M059J (cell line): ENCODE results near the gene CHN1. TPM values are rescaled to one million over a fixed set of nuclear protein-coding genes. Genes with fewer than 3 reads are reported as not detected.

ENCODE experiments used
- DNase-seq: peaks from one replicate; pipeline ENCODE4 v3.0.0-alpha.2; 2012; ENCODE audit warnings: low read depth
- total RNA-seq: library from RNA; depleted of rRNA; stranded (reverse); fragments of >200 nt; shearing (Covaris generic); gene quantifications from 2 replicates; pipeline ENCODE4 v1.2.3, GENCODE V29; 2014

The CHN1 gene
- total RNA-seq, 1 experiment from 2014 or later: 11.0 TPM

- no peak for DNase-seq
Observed at GRCh38 chr2:174924061-174924693, 81.0 kb downstream of the CHN1 start.

DNA sequence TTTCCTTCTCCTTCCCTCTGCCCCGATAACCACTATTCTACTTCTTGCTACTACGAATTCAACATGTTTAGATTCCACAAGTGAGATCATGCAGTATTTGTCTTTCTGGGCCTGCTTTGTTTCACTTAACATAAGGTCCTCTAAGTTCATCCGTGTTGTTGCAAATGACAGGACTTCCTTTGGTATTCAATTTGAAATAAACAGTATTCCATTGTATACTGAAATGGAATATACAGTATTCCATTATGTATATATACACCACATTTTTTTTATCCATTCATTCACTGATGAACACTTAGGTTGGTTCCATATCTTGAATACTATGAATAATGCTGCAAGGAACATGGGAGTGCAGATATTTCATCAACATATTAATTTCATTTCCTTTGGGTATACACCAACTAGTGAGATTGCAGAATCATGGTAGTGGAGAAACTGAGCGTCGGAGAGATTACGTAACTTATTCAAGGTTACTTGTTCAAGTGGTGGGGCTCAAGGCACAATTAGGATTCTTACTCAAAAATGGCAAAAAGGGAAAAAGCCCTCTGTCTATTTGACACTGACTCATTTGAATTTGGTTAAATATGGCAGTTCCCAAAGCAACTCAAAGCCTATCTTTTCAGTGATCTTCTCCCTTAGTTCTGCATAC is 85.1 kb downstream of the CHN1 start:
- no peak for DNase-seq

- DNase-seq: no peak
Observed at GRCh38 chr2:174918886-174919526, 86.2 kb downstream of the CHN1 start.

- DNase-seq: no peak
Observed at GRCh38 chr2:174916270-174916930, 88.8 kb downstream of the CHN1 start.

DNA sequence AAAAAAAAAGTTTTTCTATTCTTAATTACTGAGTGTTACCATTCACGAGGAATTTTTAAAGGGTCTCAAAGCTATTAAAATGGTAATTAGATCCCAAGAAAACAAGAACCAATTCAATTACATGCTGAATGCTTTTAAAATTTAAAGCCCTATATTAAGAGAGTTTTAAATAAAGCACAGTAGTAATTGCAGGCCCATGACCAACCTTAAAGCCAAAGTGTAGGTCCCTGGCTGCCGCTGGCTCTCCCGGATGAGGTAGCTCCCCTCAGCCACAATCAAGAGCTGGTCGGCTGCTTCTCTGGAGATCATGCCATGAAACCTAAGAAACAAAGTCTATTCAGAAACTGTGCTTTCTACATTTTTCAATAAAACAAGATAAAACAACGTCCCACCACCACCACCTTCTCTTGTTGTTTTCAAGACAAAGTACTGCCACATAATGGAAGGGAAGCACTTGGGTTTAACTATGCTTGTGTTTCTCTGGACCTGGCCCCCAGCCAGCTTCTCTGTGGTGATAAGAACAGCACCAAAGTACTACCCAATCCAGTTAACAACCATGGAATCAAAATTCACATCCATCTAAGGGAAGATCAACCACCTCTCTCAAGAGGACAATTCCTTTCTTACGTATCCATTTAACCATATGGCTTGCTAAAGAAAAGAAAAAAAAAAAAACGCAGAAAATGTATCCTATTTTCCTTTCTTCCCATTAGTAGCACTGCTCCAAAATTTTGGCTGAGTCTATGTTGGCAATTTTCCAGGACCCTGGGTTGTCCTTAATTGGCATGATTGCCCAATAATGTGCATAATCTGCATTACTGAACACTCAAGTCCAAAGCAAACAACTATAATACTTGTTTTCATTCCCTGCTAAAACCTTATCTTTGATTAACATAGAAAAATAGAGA is 90.1 kb downstream of the CHN1 start:
- DNase-seq: peak; percentile 5

GRCh38 chr2:174908284-174908683 is 96.9 kb downstream of the CHN1 start:
- DNase-seq: no peak

DNA sequence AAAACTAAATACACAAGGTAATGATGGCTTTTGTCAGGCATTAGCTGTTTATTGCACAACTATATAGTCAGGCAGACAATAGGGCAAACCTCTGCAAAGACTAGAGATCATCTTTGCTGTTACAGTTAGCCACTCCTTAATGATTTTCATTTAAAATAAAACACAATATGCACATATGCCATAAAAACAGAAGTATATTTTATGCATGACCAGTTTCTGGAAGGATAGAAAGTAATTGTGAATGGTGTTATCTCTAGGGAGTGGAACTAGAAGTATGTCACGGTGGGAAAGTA is 102.0 kb downstream of the CHN1 start:
- DNase-seq: no peak

DNA sequence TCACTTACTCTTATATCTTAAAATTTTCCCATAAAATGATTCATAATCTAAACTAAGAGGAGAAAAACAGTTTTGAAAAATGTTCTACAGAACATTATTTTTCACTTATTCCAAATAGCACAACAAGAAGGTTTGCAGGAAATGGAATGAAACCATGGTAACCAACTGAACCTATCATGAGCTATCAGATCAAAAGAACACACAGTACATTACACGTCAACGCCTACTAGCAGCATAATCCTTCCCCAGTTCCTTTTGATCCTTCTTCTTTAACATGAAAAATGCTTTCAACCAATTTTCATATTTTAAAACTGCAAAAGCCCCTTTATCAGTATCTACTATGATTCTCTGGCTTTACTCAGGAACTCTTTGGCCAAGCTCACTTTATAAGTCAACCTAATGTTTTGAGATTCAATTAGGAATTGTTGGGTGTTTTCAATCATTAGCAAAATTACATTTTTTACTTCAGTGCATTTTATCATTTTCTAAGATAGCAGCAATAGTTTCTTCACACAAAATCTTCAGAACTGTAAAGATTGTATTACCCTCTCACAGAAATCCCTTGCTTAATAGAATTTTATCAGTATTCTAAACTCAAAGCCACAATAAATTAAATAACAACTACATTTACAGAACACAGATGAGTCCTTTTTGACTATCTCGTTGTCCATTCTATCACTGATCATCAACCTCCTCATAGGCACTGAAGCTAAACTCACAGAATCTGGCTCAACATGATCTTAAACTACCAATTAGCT is 102.5 kb downstream of the CHN1 start:
- no peak for DNase-seq

GRCh38 chr2:174901075-174901474 is 104.1 kb downstream of the CHN1 start:
- no peak for DNase-seq

DNA sequence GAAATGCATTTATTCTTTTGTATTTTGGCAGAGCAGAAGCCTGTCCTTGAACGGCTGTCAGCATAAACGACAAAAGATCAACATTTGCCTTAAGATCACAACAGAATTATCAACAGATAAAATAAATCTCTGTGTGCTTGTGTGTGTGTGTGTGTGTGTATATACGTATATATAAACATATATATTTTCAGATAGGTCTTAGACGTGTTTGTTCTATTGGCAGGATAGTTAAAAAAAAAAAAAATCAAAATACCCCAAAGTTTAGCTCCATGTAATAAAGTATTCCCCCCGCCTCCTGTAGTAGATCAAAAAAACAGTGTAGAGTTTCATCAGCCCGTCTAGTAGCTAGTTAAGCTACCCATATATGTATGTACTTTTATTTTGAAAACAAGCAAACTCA is 107.9 kb downstream of the CHN1 start:
- no peak for DNase-seq

DNA sequence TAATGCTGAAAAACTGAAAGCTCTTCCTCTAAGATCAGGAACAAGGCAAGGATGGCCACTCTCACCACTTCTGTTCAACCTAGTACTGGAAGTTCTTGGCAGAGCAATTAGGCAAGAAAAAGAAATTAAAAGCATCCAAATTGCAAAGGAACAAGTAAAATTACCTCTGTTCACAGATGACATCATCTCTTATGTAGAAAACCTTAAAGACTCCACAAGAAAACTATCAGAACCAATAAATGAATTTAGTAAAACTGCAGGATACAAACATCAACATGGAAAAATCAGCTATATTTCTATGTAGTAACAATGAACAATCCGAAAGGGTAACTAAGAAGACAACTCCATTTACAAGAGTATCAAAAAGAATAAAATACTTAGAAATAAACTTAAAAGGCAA is 112.2 kb downstream of the CHN1 start:
- no peak for DNase-seq

GRCh38 chr2:174892546-174892945 is 112.6 kb downstream of the CHN1 start:
- DNase-seq: no peak

DNA sequence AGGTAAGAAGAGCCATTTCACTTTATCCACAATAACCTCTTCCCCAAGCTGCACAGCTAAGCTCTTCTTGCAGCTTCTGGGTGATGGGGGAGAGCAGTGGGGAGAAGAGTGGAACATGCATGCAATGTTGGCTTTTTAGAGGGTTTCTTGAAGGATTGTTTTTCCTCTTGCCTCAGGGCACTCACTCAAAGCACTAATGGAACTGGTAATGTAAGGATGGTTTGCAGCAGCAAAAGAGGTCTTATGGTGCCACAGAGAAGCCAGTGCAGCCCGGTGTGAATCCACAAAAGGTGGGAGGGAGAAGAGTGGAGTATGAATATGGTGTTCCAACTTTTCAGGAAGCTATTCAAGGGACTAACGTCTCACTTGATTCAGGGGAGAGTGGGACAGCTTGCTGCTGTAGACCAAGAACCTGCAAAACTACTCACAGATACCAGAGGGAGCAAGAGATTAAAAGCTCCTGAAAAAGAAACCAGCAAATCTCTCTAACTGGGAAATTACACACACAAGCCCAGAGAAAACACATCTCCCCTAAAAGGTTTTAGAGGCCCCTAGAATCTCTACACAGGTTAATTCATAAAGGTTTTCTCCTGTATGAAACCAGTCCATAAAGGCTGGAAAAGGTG is 116.4 kb downstream of the CHN1 start:
- DNase-seq: peak; percentile 6

- DNase-seq: no peak
Observed at GRCh38 chr2:174888146-174888545, 117.0 kb downstream of the CHN1 start.

- DNase-seq: no peak
Observed at GRCh38 chr2:174882416-174882815, 122.8 kb downstream of the CHN1 start.

GRCh38 chr2:174881678-174882077 is 123.5 kb downstream of the CHN1 start:
- DNase-seq: no peak

GRCh38 chr2:174878537-174879147 is 126.5 kb downstream of the CHN1 start:
- peak; percentile 66 for DNase-seq

DNA sequence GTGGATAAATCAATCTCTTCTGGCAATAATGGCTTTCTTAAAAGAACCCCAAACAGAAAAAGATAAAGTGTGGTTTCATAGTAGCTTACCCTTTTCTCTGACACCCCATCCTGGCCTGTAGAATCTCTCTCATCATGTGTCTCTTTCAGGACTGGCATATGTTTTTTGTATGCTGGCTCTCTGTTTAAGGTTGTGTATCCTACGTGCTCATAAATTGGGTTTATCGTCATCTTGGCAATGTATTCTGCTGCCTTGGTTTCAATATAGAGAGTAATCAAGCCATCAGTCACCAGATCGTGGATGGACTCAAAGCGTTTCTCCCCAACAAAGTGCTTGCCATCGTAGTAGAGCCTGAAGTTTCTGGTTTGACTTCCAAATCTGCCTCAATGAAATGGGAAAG is 127.4 kb downstream of the CHN1 start:
- no peak for DNase-seq

GRCh38 chr2:174877301-174877700 is 127.9 kb downstream of the CHN1 start:
- DNase-seq: no peak

- no peak for DNase-seq
Observed at GRCh38 chr2:174874085-174874484, 131.1 kb downstream of the CHN1 start.
